NCI-H146 treated with DMSO at 0.1 percent for 48 hours (cell line): ENCODE data around the gene PTPRN2.

Source experiments
- DNase-seq: peaks from one replicate; lab custom pipeline; 2025; ENCODE audit not compliant: unreplicated experiment; lab: John Stamatoyannopoulos, UW

The PTPRN2 gene

DNA sequence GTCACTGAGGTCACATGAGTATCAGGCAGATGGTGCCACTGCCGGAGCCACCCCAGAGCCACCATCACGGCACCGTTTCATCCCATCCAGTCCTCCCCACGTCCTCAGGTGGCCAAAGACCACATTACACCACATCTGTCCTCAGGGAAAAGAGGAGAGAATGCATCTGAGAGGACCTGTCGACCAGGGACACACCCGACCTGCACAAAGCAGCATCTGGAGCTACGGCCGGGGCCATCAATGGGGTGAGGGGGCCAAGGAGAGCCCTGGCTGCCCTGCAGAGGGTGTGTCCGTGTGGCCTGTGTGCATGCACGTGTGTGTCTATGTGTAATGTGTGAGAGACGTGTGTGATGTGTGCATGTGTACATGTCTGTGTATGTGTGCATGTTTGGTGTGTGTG, 770.2 kb downstream of the PTPRN2 start:
- no peak for DNase-seq

DNA sequence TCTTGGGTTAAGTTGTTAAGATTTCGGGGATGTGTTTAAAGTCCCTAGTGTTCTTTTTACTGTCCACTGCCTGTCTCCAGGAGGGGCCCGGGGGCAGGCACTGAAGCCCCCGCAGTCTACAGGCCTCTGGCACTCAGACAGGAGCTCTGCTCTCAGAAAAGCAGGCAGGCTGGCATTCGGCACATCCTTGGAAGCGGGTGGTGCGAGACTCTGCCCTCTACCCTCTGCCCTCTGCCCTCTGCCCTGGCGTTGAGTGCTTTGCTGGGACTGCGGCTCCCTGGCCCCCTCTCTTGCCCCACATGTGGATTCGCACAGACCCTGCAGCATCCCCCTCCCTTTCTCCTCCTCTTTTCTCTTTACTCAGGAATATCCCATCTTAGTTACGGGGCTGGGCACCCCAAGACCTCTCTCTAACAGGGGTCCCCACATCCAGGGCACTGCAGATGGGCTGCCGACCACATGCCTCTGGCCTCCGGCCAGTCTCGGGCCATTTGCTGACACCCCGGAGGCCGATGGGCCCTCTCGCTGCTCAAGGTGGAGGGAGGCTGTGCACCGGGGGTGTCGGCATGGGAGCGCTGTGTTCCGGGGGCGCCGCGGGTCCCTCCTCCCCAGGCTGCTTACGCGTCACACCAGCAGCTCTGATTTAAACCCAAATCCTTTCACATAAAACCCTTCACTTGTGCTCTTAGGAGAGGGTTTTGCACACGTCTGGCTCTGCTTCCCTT, 770.9 kb downstream of the PTPRN2 start:
- no peak for DNase-seq

- no peak for DNase-seq
Measured at GRCh38 chr7:157816086-157816485, 771.5 kb downstream of the PTPRN2 start.

- no peak for DNase-seq
Measured at GRCh38 chr7:157815706-157816022, 772.0 kb downstream of the PTPRN2 start.

GRCh38 chr7:157814931-157815705, 772.5 kb downstream of the PTPRN2 start:
- no peak for DNase-seq

GRCh38 chr7:157813741-157814661, 773.6 kb downstream of the PTPRN2 start:
- DNase-seq: no peak

DNA sequence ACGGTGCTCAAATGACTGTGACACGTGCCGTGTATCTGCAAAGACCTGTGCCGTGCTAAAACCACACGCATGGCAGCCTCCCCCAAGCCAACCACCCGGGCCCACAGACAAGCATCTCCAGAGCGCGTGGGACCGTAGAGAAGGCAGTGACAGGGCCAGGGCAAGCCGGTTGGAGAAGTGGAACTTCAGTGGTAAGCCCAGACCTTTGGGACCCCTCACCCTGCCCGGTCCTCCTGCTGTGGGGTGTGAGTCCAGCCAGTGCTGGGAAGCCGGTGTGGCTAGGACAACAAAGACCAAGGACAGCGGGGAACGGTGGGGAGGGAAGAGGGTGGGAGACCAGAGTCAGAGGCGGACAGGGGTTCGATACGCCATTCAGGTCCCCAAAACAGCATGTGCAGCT, 774.6 kb downstream of the PTPRN2 start:
- no peak for DNase-seq

DNA sequence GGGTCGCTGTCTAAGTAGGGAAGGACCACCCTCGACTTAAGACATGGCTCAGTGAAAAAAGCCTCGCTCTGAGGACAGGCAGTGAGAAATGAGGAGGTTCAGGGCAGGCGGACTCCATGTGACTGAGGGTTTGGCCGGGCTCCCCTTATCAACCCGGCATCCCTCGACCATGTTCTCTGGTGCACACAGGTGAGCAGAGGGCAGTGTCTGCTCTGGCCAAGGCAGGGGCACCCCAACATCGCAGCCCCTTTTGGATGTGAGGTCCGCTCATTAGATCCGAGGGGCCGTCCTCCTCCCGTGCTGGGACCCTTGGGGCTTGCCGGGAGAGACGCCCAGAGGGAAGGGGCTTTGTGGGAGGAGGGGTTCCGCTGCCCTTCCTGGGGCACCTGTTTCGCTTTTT, 775.7 kb downstream of the PTPRN2 start:
- no peak for DNase-seq

GRCh38 chr7:157809863-157810851, 777.5 kb downstream of the PTPRN2 start:
- DNase-seq: no peak

- DNase-seq: no peak
Measured at GRCh38 chr7:157809154-157809862, 778.3 kb downstream of the PTPRN2 start.

DNA sequence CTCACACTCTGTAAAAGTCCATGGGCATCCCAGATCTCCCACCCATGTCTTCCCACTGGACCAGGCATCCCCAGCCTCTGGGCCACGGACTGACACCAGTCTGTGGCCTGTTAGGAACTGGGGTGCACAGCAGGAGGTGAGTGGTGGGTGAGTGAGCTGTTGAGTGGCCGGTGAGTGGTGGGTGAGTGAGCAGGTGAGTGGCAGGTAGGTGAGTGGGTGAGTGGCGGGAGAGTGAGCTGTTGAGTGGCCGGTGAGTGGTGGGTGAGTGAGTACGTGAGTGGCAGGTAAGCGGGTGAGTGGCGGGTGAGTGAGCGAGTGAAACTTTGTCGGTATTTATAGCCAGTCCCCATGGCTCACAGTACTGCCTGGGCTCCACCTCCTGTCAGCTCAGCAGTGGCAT, 779.6 kb downstream of the PTPRN2 start:
- DNase-seq: no peak

GRCh38 chr7:157807510-157807909, 780.1 kb downstream of the PTPRN2 start:
- DNase-seq: peak; percentile 4

DNA sequence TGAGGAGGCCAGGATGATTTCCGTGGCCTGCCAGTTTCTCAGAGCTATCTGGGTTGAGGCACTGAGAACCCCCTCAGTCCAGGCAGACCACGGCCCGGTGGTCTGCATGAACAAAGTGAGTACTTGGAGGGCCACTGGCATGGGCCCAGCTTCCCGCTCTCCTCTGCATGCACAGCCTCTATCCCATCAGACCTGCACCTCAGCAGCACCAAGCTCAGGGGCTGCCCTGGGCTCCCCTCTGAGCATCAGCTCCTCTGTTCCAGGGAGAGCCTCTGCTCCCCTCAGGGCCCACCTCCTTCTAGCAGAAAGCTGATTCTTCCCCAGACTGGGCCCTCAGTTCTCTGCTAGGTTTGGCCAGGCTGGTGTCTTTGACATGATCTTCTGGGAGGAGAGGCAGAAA, 780.9 kb downstream of the PTPRN2 start:
- DNase-seq: no peak

GRCh38 chr7:157805713-157806112, 781.9 kb downstream of the PTPRN2 start:
- DNase-seq: no peak

DNA sequence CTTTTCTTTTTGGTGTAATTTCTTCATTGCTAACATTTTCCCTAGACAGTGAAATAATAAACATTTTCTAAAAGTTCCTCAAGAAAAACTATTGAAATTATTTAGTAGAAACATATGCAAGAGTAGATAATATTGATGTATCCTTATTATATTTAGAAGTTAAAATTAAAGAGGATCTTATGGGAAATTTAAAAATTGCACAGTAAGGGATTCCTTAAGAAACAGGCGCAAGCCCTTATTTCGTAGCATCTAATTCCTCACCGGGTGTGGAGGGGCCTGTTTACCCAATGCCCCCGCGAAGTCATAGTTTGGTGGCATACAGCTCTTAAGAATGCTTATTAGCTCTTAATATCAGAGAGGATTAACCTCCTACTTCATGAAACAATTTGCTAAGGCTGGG, 783.7 kb downstream of the PTPRN2 start:
- DNase-seq: no peak

DNA sequence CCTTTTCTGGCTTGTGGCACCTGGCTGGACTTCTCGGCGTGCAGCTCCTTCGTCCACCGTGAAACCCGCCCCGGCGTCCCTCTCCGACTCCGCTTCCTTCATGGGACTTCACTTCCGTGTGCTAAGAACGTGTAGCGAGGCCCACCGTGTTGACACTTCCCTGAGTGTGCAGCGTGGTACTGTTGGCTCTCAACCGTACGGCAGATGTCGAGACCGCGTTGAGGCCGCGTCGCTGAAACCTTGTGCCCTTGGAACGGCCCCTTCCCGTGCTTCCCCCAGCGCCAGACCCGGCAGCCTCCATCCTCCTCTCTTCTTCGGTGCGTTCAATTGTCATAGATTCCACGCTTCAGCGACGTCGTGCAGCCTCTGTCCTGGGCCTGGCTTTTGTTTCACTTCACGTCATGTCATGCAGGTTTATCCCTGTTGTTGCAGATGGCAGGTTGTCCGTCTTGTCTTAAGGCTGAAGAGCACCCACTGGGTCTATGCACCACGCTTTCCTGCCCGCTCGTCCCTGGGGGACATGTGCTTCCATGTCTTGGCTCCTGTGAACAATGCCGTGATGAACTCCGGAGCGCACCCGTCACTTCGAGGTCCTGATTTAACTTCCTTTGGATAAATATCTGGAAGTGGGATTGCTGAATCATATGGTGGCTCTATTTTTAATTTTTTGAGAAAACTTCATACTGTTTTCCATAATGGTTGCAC, 785.5 kb downstream of the PTPRN2 start:
- DNase-seq: no peak

DNA sequence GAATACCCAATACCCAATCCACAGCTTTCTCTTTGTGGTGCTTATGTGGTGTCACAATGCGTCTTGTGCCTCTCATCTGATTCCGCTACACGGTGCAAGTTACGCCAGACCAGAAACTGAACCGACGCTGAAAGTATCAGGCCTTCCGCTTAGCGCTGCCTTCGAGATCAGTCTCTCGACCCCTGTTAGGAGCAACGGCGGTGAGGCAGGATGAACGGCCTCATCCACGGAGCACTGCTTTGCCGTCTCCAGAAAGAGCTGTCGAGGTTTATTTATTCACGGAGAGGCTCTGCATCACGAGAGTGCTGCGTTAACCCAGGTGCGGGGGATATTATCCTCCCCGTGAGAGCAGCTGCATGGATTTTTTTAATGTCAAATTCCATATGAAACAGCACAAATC, 786.5 kb downstream of the PTPRN2 start:
- no peak for DNase-seq

GRCh38 chr7:157800281-157800680, 787.3 kb downstream of the PTPRN2 start:
- DNase-seq: no peak

DNA sequence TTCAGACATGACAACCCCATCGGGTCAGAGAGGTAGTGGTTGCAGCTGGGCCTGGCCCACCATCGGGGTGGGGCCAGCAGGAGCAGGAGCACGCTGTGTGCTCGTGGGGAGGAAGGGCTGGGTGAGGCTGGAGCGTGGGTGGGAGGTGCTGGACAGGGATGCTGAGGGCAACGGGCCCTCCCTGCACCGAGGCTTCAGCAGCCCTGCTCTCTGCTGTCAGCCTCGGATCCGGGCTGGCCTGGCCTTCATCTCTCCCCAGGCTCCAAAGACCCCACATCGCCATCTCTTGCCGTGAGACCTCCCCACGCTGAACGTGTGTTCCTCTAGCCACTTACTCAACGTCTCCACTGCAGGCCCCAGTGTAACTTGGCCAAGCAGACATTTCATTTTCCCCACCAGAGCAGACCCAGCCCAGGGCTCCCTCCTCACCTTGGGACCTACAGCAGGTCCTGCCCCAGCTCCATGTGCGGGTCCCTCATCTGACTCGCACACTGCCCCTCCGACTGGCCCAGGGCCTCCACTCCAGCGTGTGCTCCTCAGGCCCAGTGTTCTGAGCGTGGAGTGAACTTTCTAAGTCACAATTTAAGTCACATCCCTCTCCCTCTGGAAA, 788.4 kb downstream of the PTPRN2 start:
- no peak for DNase-seq
